MCF 10A (cell line): ENCODE results near the gene MITF. TPM values are rescaled to one million over a fixed set of nuclear protein-coding genes. Genes with fewer than 3 reads are reported as not detected.

Experiments used
- BruUV-seq: library from RNA; stranded (reverse); fragments of 400-500 nt; replicated peaks from 2 replicates; lab custom pipeline; 2021; lab: Mats Ljungman, UMichigan
- CTCF ChIA-PET: fragments of 300-600 bp; sonication (Branson Sonifier 250); formaldehyde crosslinking; extraction: SDS; loops from one replicate; lab custom pipeline; 2021; ENCODE audit warnings: antibody characterized with exemption, inconsistent platforms; lab: Yijun Ruan, JAX
- POLR2A ChIA-PET: fragments of 300-600, 350-650 bp; sonication (Branson Sonifier 250); formaldehyde crosslinking; extraction: SDS; loops from one replicate; lab custom pipeline; 2020; ENCODE audit warnings: antibody characterized with exemption, inconsistent platforms; lab: Yijun Ruan, JAX
- DNase-seq: peaks from one replicate; pipeline ENCODE4 v3.0.0-alpha.2; 2018; ENCODE audit not compliant: unreplicated experiment
- H3K27ac Mint-ChIP-seq: one replicate; pipeline ENCODE4 v1.8.0; 2022; ENCODE audit warnings: mild to moderate bottlenecking, low read depth, mixed read lengths; ENCODE audit not compliant: unreplicated experiment
- H3K27me3 Mint-ChIP-seq: one replicate; pipeline ENCODE4 v1.8.0; 2022; ENCODE audit warnings: mixed read lengths; ENCODE audit not compliant: insufficient read depth, unreplicated experiment
- H3K36me3 Mint-ChIP-seq: one replicate; pipeline ENCODE4 v1.8.0; 2022; ENCODE audit warnings: mild to moderate bottlenecking, moderate library complexity, mixed read lengths; ENCODE audit not compliant: insufficient read depth, unreplicated experiment
- H3K4me1 Mint-ChIP-seq: one replicate; pipeline ENCODE4 v1.8.0; 2022; ENCODE audit warnings: mixed read lengths; ENCODE audit not compliant: insufficient read depth, unreplicated experiment
- H3K4me3 Mint-ChIP-seq: one replicate; pipeline ENCODE4 v1.8.0; 2022; ENCODE audit warnings: mild to moderate bottlenecking, moderate library complexity, mixed read lengths; ENCODE audit not compliant: unreplicated experiment
- H3K9me3 Mint-ChIP-seq: one replicate; pipeline ENCODE4 v1.8.0; 2022; ENCODE audit warnings: mixed read lengths; ENCODE audit not compliant: unreplicated experiment
- CTCF ChIP-seq: fragments of 200-600 bp; IDR thresholded peaks from one replicate; pipeline ENCODE4 v1.8.0; 2022; ENCODE audit warnings: antibody characterized with exemption, mild to moderate bottlenecking; ENCODE audit not compliant: unreplicated experiment
- intact Hi-C: fragments of 100-400 bp; cut with micrococcal nuclease; formaldehyde crosslinking; loops from 2 replicates; pipeline ENCODE4 v1.14.1; 2022
- total RNA-seq: library from RNA; stranded (reverse); gene quantifications from 2 replicates; pipeline ENCODE4 v1.2.3, GENCODE V29; 2022

Gene MITF
- total RNA-seq, 1 experiment from 2014 or later, result 16.1 TPM

- intact Hi-C loops, result no loop called here
- Mint-ChIP-seq H3K4me3 (no peak overlapping the region), H3K27ac (no peak overlapping the region), H3K4me1 (peaks cover 16% of the 10 kb centered on the region), H3K36me3 (no peaks in the 10 kb centered on the region), H3K27me3 (no peaks in the 10 kb centered on the region), H3K9me3 (no peaks in the 10 kb centered on the region)
- DNase-seq, result no peak
- ChIA-PET CTCF (interaction anchor here (0.7 to 2.3 kb wide), 7 partner anchors 10 to 50 kb away, joined by 3 to 8 read pairs (median 3); partner anchors contain the start of gene MITF), POLR2A (interaction anchor here (1.5 to 2.1 kb wide), 2 partner anchors 17 to 20 kb away, joined by 4 to 7 read pairs; partner anchors contain the start of gene MITF)
- no peak for TF ChIP-seq CTCF
- BruUV-seq, result no TSS peak
These were observed 20.2 kb upstream of the MITF start for GRCh38 chr3:69718866-69719586.

GRCh38 chr3:69719587-69720122 is 19.6 kb upstream of the MITF start:
- Mint-ChIP-seq H3K36me3 (no peaks in the 10 kb centered on the region), H3K27me3 (no peaks in the 10 kb centered on the region), H3K9me3 (no peaks in the 10 kb centered on the region), H3K27ac (no peak overlapping the region), H3K4me1 (peaks cover 16% of the 10 kb centered on the region), H3K4me3 (no peak overlapping the region)
- no peak for DNase-seq
- POLR2A ChIA-PET, result interaction anchor here (1.5 to 2.1 kb wide), 3 partner anchors 17 to 19 kb away, joined by 3 to 7 read pairs (median 4); partner anchors contain the start of gene MITF
- no peak for TF ChIP-seq CTCF
- intact Hi-C loops, result no loop called here
- BruUV-seq, result no TSS peak
- CTCF ChIA-PET, result interaction anchor here (0.7 to 2.3 kb wide), 5 partner anchors 10 to 49 kb away, joined by 3 to 8 read pairs (median 3); partner anchors contain the start of gene MITF

- no peak for DNase-seq
- Mint-ChIP-seq H3K36me3 (no peaks in the 10 kb centered on the region), H3K27ac (no peak overlapping the region), H3K4me3 (no peak overlapping the region), H3K9me3 (no peaks in the 10 kb centered on the region), H3K4me1 (peaks cover 16% of the 10 kb centered on the region), H3K27me3 (no peaks in the 10 kb centered on the region)
- intact Hi-C loops, result no loop called here
- CTCF ChIA-PET, result interaction anchor here (1.1 to 2.3 kb wide), 3 partner anchors 29 to 415 kb away, joined by 4 to 8 read pairs (median 4); no protein-coding TSS in a partner anchor
- BruUV-seq, result no TSS peak
- no peak for TF ChIP-seq CTCF
- POLR2A ChIA-PET, result interaction anchor here (0.6 to 1.7 kb wide), 3 partner anchors 17 to 24 kb away, joined by 3 to 4 read pairs (median 3); partner anchors contain the start of gene MITF
These were observed 18.4 kb upstream of the MITF start for GRCh38 chr3:69720824-69721223.

GRCh38 chr3:69723389-69723788 is 15.9 kb upstream of the MITF start:
- CTCF ChIA-PET, result no interaction called here
- POLR2A ChIA-PET, result interaction anchor here (1.0 kb wide), 1 partner anchor 9 kb away, joined by 3 read pairs; no protein-coding TSS in a partner anchor
- no peak overlapping the region for H3K27ac Mint-ChIP-seq
- H3K27me3 Mint-ChIP-seq, result no peaks in the 10 kb centered on the region
- no peak overlapping the region for H3K4me3 Mint-ChIP-seq
- no TSS peak for BruUV-seq
- no peak for DNase-seq
- H3K9me3 Mint-ChIP-seq, result no peaks in the 10 kb centered on the region
- peaks cover 6% of the 10 kb centered on the region for H3K4me1 Mint-ChIP-seq
- no peaks in the 10 kb centered on the region for H3K36me3 Mint-ChIP-seq
- no peak for TF ChIP-seq CTCF
- intact Hi-C loops, result no loop called here
